ENCODE data around the gene IL32.

The IL32 gene

DNA sequence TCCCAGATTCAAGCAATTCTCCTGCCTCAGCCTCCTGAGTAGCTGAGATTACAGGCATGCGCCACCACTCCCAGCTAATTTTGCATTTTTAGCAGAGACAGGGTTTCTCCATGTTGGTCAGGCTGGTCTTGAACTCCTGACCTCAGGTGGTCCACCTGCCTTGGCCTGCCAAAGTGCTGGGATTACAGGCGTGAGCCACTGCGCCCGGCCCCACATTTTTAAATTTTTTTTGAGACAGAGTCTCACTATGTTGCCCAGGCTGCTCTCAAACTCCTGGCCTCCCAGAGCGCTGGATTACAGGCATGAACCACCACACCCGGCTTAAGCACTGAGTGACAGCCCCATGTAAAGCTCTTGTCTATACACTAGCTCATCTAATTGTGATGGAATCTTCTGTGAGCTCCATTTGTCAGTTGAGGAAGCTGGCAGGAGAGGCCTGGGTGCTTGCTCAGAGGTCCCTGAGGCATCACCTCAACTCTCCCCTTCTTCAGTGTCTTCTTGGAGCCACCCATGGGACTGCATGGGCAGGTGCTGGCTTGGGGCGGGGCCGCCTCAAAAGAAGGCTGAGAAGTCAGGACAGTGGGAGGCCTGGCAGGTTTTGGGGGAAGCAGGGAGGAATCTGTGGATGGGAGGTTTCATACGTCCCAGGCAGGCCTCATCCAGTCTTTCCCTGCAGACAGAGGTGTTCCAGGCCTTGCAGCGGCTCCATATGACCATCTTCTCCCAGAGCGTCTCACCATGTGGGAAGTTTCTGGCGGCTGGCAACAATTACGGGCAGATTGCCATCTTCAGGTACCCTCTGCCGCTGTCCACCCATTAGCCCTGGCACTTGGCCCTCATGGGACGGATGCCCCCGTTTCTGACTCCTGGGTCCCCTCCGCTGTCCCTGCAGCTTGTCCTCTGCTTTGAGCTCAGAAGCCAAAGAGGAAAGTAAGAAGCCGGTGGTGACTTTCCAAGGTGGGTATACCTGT is 40.1 kb upstream of the IL32 start:
- H3K4me2 ChIP-seq (ENCODE audit: insufficient read depth, low read length) = peak overlapping the region; percentile 81
- no peak for ATAC-seq (ENCODE audit: insufficient read depth, low read depth)
- H3K4me1 ChIP-seq (ENCODE audit: insufficient read depth, low read length) = peaks cover 53% of the 10 kb centered on the region
- H3K79me2 ChIP-seq (ENCODE audit: insufficient read depth, low read length) = peaks cover 12% of the 10 kb centered on the region
- TF ChIP-seq EZH2 (IDR thresholded peaks at IDR 0.05; ENCODE audit: borderline replicate concordance, low read depth, low read length, severe bottlenecking) = no peak
- TF ChIP-seq, protein P1, sequence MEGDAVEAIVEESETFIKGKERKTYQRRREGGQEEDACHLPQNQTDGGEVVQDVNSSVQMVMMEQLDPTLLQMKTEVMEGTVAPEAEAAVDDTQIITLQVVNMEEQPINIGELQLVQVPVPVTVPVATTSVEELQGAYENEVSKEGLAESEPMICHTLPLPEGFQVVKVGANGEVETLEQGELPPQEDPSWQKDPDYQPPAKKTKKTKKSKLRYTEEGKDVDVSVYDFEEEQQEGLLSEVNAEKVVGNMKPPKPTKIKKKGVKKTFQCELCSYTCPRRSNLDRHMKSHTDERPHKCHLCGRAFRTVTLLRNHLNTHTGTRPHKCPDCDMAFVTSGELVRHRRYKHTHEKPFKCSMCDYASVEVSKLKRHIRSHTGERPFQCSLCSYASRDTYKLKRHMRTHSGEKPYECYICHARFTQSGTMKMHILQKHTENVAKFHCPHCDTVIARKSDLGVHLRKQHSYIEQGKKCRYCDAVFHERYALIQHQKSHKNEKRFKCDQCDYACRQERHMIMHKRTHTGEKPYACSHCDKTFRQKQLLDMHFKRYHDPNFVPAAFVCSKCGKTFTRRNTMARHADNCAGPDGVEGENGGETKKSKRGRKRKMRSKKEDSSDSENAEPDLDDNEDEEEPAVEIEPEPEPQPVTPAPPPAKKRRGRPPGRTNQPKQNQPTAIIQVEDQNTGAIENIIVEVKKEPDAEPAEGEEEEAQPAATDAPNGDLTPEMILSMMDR (IDR thresholded peaks at IDR 0.05; ENCODE audit: borderline replicate concordance, extremely low read depth, low read length, poor library complexity, severe bottlenecking) = no peak
- no peaks in the 10 kb centered on the region for H3K9me3 ChIP-seq (ENCODE audit: insufficient read depth, low read length, severe bottlenecking)
- peaks cover 30% of the 10 kb centered on the region for H4K20me1 ChIP-seq (ENCODE audit: insufficient read depth, low read length)
- no peak overlapping the region for H3K27ac ChIP-seq (ENCODE audit: low read length)
- H3K4me3 ChIP-seq (ENCODE audit: low read depth in 1 of 2, low read length in 2 of 2) = peak overlapping the region in 1 of 2 experiments; percentile 67; a peak in 2 of 4 replicates
- DNase-seq = no peak
- peaks cover 22% of the 10 kb centered on the region for H3K36me3 ChIP-seq (ENCODE audit: insufficient read depth, low read length)
- H3K27me3 ChIP-seq (ENCODE audit: insufficient read depth, low read length, poor library complexity) = no peaks in the 10 kb centered on the region
- H3K9ac ChIP-seq (ENCODE audit: low read depth, low read length) = no peak overlapping the region; the same call in 1 of the 2 replicates
- no peak overlapping the region for H2AFZ ChIP-seq (ENCODE audit: low read depth, low read length)

DNA sequence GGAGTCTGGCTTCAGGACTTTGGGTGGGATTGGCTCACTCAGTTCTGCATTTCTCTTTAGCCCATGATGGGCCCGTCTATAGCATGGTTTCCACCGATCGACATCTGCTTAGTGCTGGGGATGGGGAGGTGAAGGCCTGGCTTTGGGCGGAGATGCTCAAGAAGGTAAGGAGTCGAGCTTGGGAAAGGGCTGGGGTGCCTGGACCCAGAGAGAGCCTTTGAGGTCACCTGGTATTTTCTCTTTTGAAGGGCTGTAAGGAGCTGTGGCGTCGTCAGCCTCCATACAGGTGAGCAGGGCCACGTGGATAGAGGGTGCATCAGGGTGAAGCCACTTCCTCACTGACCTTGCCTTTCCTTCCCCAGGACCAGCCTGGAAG is 39.4 kb upstream of the IL32 start:
- Histone ChIP-seq H3K9ac (ENCODE audit: low read depth, low read length) (no peak overlapping the region), H3K4me1 (ENCODE audit: insufficient read depth, low read length) (peaks cover 46% of the 10 kb centered on the region), H3K79me2 (ENCODE audit: insufficient read depth, low read length) (peaks cover 12% of the 10 kb centered on the region), H4K20me1 (ENCODE audit: insufficient read depth, low read length) (peaks cover 30% of the 10 kb centered on the region), H3K4me2 (ENCODE audit: insufficient read depth, low read length) (no peak overlapping the region), H3K27ac (ENCODE audit: low read length) (no peak overlapping the region), H3K27me3 (ENCODE audit: insufficient read depth, low read length, poor library complexity) (no peaks in the 10 kb centered on the region), H3K36me3 (ENCODE audit: insufficient read depth, low read length) (peaks cover 22% of the 10 kb centered on the region), H3K9me3 (ENCODE audit: insufficient read depth, low read length, severe bottlenecking) (no peaks in the 10 kb centered on the region), H3K4me3 (ENCODE audit: low read depth in 1 of 2, low read length in 2 of 2) (no peak overlapping the region), H2AFZ (ENCODE audit: low read depth, low read length) (no peak overlapping the region)
- TF ChIP-seq, protein P1 (IDR thresholded peaks at IDR 0.05; ENCODE audit: borderline replicate concordance, extremely low read depth, low read length, poor library complexity, severe bottlenecking) = no peak
- TF ChIP-seq EZH2 (IDR thresholded peaks at IDR 0.05; ENCODE audit: borderline replicate concordance, low read depth, low read length, severe bottlenecking) = no peak
- ATAC-seq (ENCODE audit: insufficient read depth, low read depth) = no peak
- DNase-seq = no peak

DNA sequence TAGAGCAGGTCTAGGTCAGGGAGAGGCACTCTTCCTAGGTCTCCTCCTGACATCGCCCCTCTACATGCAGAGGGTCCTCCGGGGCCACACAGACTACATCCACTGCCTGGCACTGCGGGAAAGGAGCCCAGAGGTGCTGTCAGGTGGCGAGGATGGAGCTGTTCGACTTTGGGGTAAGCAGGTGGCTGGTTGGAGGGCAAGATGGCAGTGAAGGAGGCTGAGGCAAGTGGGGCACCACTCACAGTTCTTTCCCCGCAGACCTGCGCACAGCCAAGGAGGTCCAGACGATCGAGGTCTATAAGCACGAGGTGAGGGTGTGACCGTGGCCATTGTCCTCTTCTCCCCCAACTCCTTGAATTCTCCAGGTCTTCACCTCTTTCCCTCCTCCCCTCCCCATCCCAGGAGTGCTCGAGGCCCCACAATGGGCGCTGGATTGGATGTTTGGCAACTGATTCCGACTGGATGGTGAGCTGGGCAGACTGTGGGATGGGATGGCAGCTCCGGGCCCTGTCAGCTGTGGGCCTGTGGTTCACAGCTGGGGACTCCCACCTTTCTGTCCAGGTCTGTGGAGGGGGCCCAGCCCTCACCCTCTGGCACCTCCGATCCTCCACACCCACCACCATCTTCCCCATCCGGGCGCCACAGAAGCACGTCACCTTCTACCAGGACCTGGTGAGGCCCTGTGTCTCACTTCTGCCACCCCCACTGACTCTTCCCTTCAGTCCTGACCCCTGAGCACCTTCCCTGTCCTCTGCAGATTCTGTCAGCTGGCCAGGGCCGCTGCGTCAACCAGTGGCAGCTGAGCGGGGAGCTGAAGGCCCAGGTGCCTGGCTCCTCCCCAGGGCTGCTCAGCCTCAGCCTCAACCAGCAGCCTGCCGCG is 38.6 kb upstream of the IL32 start:
- H3K27ac ChIP-seq (ENCODE audit: low read length) = no peak overlapping the region

More for the DNA sequence above, 38.6 kb upstream of the IL32 start:
- H3K36me3 ChIP-seq (ENCODE audit: insufficient read depth, low read length) = peaks cover 22% of the 10 kb centered on the region
- DNase-seq (no peak), ATAC-seq (ENCODE audit: insufficient read depth, low read depth) (no peak)
- H2AFZ ChIP-seq (ENCODE audit: low read depth, low read length) = no peak overlapping the region
- peaks cover 25% of the 10 kb centered on the region for H4K20me1 ChIP-seq (ENCODE audit: insufficient read depth, low read length)
- TF ChIP-seq EZH2 (IDR thresholded peaks at IDR 0.05; ENCODE audit: borderline replicate concordance, low read depth, low read length, severe bottlenecking) = no peak
- TF ChIP-seq, protein P1 (IDR thresholded peaks at IDR 0.05; ENCODE audit: borderline replicate concordance, extremely low read depth, low read length, poor library complexity, severe bottlenecking) = no peak
- H3K4me2 ChIP-seq (ENCODE audit: insufficient read depth, low read length) = no peak overlapping the region
- H3K79me2 ChIP-seq (ENCODE audit: insufficient read depth, low read length) = peaks cover 12% of the 10 kb centered on the region
- H3K27me3 ChIP-seq (ENCODE audit: insufficient read depth, low read length, poor library complexity) = no peaks in the 10 kb centered on the region
- no peak overlapping the region for H3K9ac ChIP-seq (ENCODE audit: low read depth, low read length)
- H3K4me3 ChIP-seq (ENCODE audit: low read depth in 1 of 2, low read length in 2 of 2) = no peak overlapping the region
- peaks cover 38% of the 10 kb centered on the region for H3K4me1 ChIP-seq (ENCODE audit: insufficient read depth, low read length)
- no peaks in the 10 kb centered on the region for H3K9me3 ChIP-seq (ENCODE audit: insufficient read depth, low read length, severe bottlenecking)
